22Rv1 (cell line): ENCODE measurements around the gene NEK4.

Experiments
- ZFX ChIP-seq: fragments of 450-650 bp; IDR thresholded peaks from 2 replicates; pipeline ENCODE4 v1.6.1; 2017; ENCODE audit warnings: antibody characterized with exemption, borderline replicate concordance
- TF ChIP-seq, protein P1 (sequence below): fragments of 450-650 bp; IDR thresholded peaks from 2 replicates; pipeline ENCODE4 v1.5.1; 2017; ENCODE audit warnings: mild to moderate bottlenecking

DNA sequence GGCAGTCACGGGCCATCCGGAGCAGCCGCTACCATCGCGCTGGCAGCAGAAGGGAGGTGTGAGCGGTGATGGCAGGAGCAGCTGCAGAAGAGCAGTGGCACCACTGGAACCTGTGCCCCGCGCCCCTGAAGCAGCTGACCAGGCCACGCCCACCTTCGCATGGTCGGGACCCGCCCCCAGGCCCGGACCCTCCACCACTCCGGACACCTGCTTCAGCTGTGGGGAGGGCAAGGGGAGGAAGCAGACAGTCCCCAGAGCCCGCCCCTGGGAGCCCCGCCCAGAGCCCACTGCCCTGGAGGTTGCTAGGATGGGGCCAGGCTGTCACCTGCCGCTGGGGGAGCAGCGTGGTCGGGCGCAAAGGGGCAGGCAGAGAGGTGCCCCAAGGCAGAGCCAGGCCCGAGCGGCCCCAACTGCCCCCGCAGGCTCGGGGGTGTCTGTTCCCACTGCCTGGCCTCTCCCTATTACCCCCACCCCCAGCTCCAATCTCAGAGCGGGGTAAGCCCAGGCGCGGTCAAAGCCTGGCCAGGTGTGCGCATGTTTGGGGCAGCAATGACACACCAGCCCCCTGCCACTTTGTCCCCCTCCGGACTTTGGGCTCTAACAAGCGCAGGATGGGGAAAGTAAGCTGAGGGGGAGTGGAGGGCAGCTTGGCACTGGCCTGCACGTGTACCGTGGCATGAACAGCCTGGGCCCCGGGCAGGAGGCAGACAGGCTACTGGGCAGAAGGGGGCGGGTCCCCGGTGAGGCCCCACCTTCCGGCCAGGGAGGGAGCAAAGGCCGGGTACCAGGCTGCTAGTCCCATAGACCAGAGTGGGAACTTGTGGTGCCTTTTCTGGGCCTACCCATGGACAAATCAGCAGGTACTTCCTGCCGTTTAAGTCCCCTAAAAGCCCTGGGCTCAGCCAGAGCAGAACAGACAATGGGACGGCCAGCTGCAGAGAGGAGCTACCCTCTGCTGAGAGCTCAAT lies 56.1 kb downstream of the NEK4 start:
- TF ChIP-seq, protein P1, sequence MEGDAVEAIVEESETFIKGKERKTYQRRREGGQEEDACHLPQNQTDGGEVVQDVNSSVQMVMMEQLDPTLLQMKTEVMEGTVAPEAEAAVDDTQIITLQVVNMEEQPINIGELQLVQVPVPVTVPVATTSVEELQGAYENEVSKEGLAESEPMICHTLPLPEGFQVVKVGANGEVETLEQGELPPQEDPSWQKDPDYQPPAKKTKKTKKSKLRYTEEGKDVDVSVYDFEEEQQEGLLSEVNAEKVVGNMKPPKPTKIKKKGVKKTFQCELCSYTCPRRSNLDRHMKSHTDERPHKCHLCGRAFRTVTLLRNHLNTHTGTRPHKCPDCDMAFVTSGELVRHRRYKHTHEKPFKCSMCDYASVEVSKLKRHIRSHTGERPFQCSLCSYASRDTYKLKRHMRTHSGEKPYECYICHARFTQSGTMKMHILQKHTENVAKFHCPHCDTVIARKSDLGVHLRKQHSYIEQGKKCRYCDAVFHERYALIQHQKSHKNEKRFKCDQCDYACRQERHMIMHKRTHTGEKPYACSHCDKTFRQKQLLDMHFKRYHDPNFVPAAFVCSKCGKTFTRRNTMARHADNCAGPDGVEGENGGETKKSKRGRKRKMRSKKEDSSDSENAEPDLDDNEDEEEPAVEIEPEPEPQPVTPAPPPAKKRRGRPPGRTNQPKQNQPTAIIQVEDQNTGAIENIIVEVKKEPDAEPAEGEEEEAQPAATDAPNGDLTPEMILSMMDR: no peak
- no peak for TF ChIP-seq ZFX
